Hepatocyte (in vitro differentiated cells): Measurements from ENCODE around the gene ADGRD1. TPM values are rescaled to one million over a fixed set of nuclear protein-coding genes. Genes with fewer than 3 reads are reported as not detected.

Experiments
- DNase-seq: peaks from one replicate; pipeline ENCODE4 v3.0.0-alpha.2; 2016; ENCODE audit warnings: low spot score
- H2AFZ ChIP-seq: fragments of 200-600 bp; sonication (generic); 2 replicates; pipeline ENCODE4 v1.6.0; 2016; ENCODE audit warnings: antibody characterized with exemption, mild to moderate bottlenecking
- H3K27ac ChIP-seq: fragments of 200-600 bp; sonication (generic); 2 replicates; pipeline ENCODE4 v1.5.1; 2016; ENCODE audit warnings: mild to moderate bottlenecking
- H3K27me3 ChIP-seq: fragments of 200-600 bp; sonication (generic); 2 replicates; pipeline ENCODE4 v1.6.1; 2016
- H3K36me3 ChIP-seq: fragments of 200-600 bp; sonication (generic); replicated peaks from 2 replicates; pipeline ENCODE4 v1.5.1; 2016; ENCODE audit warnings: low read depth; ENCODE audit not compliant: insufficient read depth
- H3K4me1 ChIP-seq: fragments of 200-600 bp; sonication (generic); 2 replicates; pipeline ENCODE4 v1.5.1; 2016; ENCODE audit warnings: mild to moderate bottlenecking, moderate library complexity; ENCODE audit not compliant: insufficient read depth
- H3K4me2 ChIP-seq: fragments of 200-600 bp; sonication (generic); 2 replicates; pipeline ENCODE4 v1.6.0; 2016
- H3K4me3 ChIP-seq: fragments of 200-600 bp; sonication (generic); 2 replicates; pipeline ENCODE4 v1.5.1; 2016; ENCODE audit warnings: mild to moderate bottlenecking
- H3K79me2 ChIP-seq: fragments of 200-600 bp; sonication (generic); 2 replicates; pipeline ENCODE4 v1.6.0; 2017; ENCODE audit warnings: mild to moderate bottlenecking
- H3K9me2 ChIP-seq: fragments of 200-600 bp; sonication (generic); replicated peaks from 2 replicates; pipeline ENCODE4 v1.6.0; 2017; ENCODE audit warnings: mild to moderate bottlenecking; ENCODE audit not compliant: insufficient read depth
- H3K9me3 ChIP-seq: fragments of 200-600 bp; sonication (generic); 2 replicates; pipeline ENCODE4 v1.5.1; 2016; ENCODE audit warnings: low read depth, mild to moderate bottlenecking
- H4K20me1 ChIP-seq: fragments of 200-600 bp; sonication (generic); 2 replicates; pipeline ENCODE4 v1.6.0; 2016; ENCODE audit warnings: mild to moderate bottlenecking; ENCODE audit not compliant: insufficient read depth, poor library complexity, severe bottlenecking
- EZH2 ChIP-seq: fragments of 200-600 bp; sonication (generic); IDR thresholded peaks from 2 replicates; pipeline ENCODE4 v1.6.1; 2016; ENCODE audit warnings: antibody characterized with exemption, mild to moderate bottlenecking, borderline replicate concordance
- EZH2phosphoT487 ChIP-seq: fragments of 200-600 bp; sonication (generic); IDR thresholded peaks from one replicate; pipeline ENCODE4 v1.6.1; 2018; ENCODE audit warnings: antibody characterized with exemption, mild to moderate bottlenecking, low read depth, moderate library complexity; ENCODE audit not compliant: unreplicated experiment, severe bottlenecking
- WGBS: methylation state at CpG from one replicate; pipeline ENCODE4 v1.1.6; 2016; ENCODE audit warnings: low lambda C conversion rate; ENCODE audit errors: missing lambda C conversion rate; 5-methylcytosine and 5-hydroxymethylcytosine counted together
- polyA plus RNA-seq: library from polyadenylated mRNA; unstranded; fragments of >200 nt; fragmentation: Nextera tagmentation; extraction: Ambion mirVana; gene quantifications from 2 replicates; pipeline ENCODE4 v1.2.1, GENCODE V29; 2016
- total RNA-seq: library from RNA; depleted of rRNA; stranded (reverse); fragments of >200 nt; gene quantifications from 2 replicates; pipeline ENCODE4 v1.2.3, GENCODE V29; 2014
- TF ChIP-seq, protein P1 (sequence below): fragments of 200-600 bp; sonication (generic); IDR thresholded peaks from 2 replicates; pipeline ENCODE4 v1.5.1; 2016; ENCODE audit warnings: antibody characterized with exemption, mild to moderate bottlenecking; ENCODE audit not compliant: poor library complexity

Gene ADGRD1
- total and polyA plus RNA-seq, 2 experiments from 2014 or later = 18.1 to 18.5 TPM

DNA sequence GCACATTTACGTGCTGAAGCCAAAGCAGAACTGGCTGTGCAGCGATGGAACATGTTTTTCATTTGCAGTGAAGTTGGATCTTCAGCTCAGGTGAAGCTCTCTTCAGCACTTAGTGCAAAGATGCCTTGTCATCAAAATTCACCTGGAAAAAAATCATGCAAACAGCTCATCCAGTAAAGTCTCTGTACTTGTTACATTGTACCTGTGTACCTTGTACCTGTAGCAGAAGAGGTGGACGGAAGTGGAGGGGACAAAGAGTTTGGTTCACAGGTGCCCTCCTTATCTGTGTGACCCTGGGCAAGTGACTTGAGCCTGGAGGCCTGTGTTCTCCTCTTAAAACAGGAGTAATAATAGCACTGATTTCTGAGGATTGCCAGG lies 54.0 kb downstream of the ADGRD1 start:
- Histone ChIP-seq H3K9me2 (no peaks in the 10 kb centered on the region), H3K27me3 (no peaks in the 10 kb centered on the region), H3K36me3 (no peaks in the 10 kb centered on the region), H3K79me2 (no peaks in the 10 kb centered on the region), H2AFZ (no peak overlapping the region), H3K27ac (peak overlapping the region; percentile 82), H3K4me1 (peaks cover 22% of the 10 kb centered on the region), H3K4me2 (peak overlapping the region; percentile 58), H3K4me3 (no peak overlapping the region), H4K20me1 (no peaks in the 10 kb centered on the region), H3K9me3 (no peaks in the 10 kb centered on the region)
- no peak for TF ChIP-seq EZH2phosphoT487
- no peak for TF ChIP-seq EZH2
- TF ChIP-seq, protein P1, sequence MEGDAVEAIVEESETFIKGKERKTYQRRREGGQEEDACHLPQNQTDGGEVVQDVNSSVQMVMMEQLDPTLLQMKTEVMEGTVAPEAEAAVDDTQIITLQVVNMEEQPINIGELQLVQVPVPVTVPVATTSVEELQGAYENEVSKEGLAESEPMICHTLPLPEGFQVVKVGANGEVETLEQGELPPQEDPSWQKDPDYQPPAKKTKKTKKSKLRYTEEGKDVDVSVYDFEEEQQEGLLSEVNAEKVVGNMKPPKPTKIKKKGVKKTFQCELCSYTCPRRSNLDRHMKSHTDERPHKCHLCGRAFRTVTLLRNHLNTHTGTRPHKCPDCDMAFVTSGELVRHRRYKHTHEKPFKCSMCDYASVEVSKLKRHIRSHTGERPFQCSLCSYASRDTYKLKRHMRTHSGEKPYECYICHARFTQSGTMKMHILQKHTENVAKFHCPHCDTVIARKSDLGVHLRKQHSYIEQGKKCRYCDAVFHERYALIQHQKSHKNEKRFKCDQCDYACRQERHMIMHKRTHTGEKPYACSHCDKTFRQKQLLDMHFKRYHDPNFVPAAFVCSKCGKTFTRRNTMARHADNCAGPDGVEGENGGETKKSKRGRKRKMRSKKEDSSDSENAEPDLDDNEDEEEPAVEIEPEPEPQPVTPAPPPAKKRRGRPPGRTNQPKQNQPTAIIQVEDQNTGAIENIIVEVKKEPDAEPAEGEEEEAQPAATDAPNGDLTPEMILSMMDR = no peak
- peak; percentile 35 for DNase-seq
- 77% methylated on average over 3 of the region's 3 CpGs for WGBS

DNA sequence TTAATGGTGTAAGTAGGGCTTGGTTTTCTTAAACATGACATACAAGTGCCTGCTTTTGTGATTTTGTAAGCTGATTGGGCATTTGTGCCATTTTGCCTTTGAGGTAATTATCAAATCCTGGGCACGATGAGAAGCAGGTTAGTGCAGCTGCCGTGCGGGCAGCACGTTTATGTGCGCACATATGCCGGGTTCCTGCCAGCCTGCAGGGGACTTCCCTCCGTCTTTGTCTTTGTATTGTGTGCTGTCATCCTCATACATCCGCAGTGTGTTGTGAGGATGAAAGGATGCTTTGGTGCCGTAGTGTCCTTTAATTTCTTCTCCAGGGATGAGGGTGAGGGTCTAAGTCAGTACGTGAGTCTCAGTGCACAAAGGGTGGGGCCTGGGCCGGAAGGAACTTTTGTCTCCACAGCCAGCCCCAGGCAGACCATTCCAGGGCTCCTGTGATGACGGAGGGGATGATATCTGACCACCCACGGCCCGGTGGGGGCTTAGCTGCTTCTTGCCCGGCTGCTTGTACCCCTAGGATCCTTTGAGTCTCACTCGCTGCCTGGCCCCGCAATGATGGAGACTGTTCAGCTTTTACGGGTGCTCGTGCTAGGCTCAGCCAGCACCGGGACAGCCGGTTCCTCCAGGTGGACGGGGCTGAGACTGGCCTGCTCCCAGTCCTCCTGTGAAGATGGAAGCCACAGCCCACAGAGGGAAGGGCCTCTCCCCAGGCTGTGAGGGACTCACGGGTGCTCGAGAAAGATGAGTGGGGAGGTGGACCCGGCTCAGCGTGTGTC lies 54.6 kb downstream of the ADGRD1 start:
- no peak for TF ChIP-seq EZH2phosphoT487
- TF ChIP-seq, protein P1 = no peak
- no peak for TF ChIP-seq EZH2
- H3K9me3 ChIP-seq = no peaks in the 10 kb centered on the region
- peak overlapping the region; percentile 58 for H3K4me2 ChIP-seq
- H2AFZ ChIP-seq = no peak overlapping the region
- no peak overlapping the region for H3K4me3 ChIP-seq
- no peaks in the 10 kb centered on the region for H3K9me2 ChIP-seq
- H3K79me2 ChIP-seq = no peaks in the 10 kb centered on the region
- H3K36me3 ChIP-seq = no peaks in the 10 kb centered on the region
- no peak for DNase-seq
- peaks cover 22% of the 10 kb centered on the region for H3K4me1 ChIP-seq
- no peaks in the 10 kb centered on the region for H4K20me1 ChIP-seq
- peak overlapping the region; percentile 82 for H3K27ac ChIP-seq
- H3K27me3 ChIP-seq = no peaks in the 10 kb centered on the region
- WGBS = 90% methylated on average over 26 of the region's 26 CpGs

DNA sequence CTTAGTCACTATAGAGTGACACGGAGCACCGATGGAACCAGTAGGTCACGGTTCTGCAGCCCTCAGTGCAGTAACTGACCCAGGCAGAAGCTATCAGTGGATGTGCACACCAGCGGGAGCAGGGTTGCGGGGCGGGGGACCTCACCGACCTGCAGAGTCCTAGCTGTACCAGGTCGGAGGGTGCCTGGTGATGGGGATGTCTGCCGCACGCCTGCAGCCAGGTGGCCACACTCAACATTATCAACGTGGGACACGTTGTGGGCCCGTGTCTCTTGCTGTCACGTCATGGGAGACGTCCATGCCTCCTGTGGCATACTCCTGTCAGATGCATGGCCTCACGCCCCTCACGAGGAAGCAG lies 55.2 kb downstream of the ADGRD1 start:
- Histone ChIP-seq H4K20me1 (no peaks in the 10 kb centered on the region), H3K36me3 (no peaks in the 10 kb centered on the region), H3K9me2 (no peaks in the 10 kb centered on the region), H3K4me2 (no peak overlapping the region), H3K27ac (no peak overlapping the region), H3K4me1 (peaks cover 22% of the 10 kb centered on the region), H3K27me3 (no peaks in the 10 kb centered on the region), H3K79me2 (no peaks in the 10 kb centered on the region), H3K4me3 (no peak overlapping the region), H2AFZ (no peak overlapping the region), H3K9me3 (no peaks in the 10 kb centered on the region)
- TF ChIP-seq EZH2 (no peak), EZH2phosphoT487 (no peak)
- TF ChIP-seq, protein P1 = no peak
- 94% methylated on average over 17 of the region's 17 CpGs for WGBS
- DNase-seq = no peak
